ENCODE measurements around the gene OR2V2. TPM values are rescaled to one million over a fixed set of nuclear protein-coding genes. Genes with fewer than 3 reads are reported as not detected.

Gene OR2V2
- total and polyA plus RNA-seq, 4 donors: not detected

DNA sequence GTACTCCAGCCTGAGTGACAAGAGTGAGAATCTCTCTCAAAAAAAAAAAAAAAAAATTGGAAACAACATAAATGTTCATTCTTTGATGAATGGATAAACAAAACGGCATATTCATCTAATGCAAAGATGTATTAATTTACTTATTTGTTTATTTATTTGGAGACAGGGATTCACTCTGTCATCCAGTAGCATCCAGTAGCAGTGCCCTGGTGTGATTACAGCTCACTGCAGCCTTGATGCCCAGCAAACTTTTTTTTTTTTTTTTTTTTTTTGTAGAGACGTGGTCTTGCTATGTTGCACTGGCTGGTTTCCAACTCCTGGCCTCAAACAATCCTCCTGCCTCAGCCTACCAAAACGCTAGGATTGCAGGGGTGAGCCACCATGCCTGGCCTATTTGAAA lies 24.4 kb downstream of the OR2V2 start (continued):
- TF ChIP-seq, protein P1, sequence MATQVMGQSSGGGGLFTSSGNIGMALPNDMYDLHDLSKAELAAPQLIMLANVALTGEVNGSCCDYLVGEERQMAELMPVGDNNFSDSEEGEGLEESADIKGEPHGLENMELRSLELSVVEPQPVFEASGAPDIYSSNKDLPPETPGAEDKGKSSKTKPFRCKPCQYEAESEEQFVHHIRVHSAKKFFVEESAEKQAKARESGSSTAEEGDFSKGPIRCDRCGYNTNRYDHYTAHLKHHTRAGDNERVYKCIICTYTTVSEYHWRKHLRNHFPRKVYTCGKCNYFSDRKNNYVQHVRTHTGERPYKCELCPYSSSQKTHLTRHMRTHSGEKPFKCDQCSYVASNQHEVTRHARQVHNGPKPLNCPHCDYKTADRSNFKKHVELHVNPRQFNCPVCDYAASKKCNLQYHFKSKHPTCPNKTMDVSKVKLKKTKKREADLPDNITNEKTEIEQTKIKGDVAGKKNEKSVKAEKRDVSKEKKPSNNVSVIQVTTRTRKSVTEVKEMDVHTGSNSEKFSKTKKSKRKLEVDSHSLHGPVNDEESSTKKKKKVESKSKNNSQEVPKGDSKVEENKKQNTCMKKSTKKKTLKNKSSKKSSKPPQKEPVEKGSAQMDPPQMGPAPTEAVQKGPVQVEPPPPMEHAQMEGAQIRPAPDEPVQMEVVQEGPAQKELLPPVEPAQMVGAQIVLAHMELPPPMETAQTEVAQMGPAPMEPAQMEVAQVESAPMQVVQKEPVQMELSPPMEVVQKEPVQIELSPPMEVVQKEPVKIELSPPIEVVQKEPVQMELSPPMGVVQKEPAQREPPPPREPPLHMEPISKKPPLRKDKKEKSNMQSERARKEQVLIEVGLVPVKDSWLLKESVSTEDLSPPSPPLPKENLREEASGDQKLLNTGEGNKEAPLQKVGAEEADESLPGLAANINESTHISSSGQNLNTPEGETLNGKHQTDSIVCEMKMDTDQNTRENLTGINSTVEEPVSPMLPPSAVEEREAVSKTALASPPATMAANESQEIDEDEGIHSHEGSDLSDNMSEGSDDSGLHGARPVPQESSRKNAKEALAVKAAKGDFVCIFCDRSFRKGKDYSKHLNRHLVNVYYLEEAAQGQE (IDR thresholded peaks at IDR 0.05): no peak
- TF ChIP-seq JUND (IDR thresholded peaks at IDR 0.05): no peak
- no peak for TF ChIP-seq SP1 (IDR thresholded peaks at IDR 0.05)

DNA sequence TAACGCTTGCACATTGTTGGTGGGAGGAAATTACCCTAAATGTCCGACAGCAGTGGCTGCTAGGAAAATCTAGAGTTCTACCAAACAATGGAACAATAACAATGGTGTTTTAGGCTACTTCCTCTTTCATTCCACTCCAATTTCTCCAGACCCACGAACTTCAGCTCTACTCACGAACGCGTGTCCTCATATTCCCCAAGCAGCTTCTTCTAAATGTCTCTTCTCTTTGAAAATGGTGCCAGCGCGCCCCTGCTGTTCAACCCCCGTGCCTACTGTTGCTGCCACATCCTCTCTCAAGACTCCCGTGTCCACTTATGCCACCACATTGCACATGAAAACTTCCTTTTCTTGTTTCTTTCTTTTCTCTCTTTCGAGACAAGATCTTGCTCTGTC lies 25.6 kb downstream of the OR2V2 start:
- Histone ChIP-seq H3K36me3 (ENCODE audit: control insufficient read depth in 4 of 4, insufficient read depth in 3 of 4, low read depth in 1 of 4, low read length in 3 of 4) (no peaks in the 10 kb centered on the region), H3K9me3 (ENCODE audit: control insufficient read depth in 4 of 4, low read length in 3 of 4) (peaks cover 0 to 1% (median 0%) of the 10 kb centered on the region in 4 donors), H3K4me1 (ENCODE audit: control insufficient read depth in 4 of 4, insufficient read depth in 4 of 4, low read length in 3 of 4) (peaks cover 0 to 3% (median 0%) of the 10 kb centered on the region in 4 donors), H3K4me3 (ENCODE audit: low read depth in 1 of 3, low read length in 3 of 3) (no peak overlapping the region), H3K27ac (ENCODE audit: low read depth in 1 of 2, low read length in 2 of 2) (no peak overlapping the region), H3K27me3 (ENCODE audit: control insufficient read depth in 4 of 4, insufficient read depth in 4 of 4, low read length in 3 of 4) (peaks cover 4 to 19% (median 11%) of the 10 kb centered on the region in 4 donors), H3K9ac (ENCODE audit: low read depth in 1 of 2, low read length in 2 of 2) (no peak overlapping the region)
- TF ChIP-seq, protein P2, sequence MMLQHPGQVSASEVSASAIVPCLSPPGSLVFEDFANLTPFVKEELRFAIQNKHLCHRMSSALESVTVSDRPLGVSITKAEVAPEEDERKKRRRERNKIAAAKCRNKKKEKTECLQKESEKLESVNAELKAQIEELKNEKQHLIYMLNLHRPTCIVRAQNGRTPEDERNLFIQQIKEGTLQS (IDR thresholded peaks at IDR 0.05): no peak
- TF ChIP-seq TAF1 (conservative IDR thresholded peaks at IDR 0.05) (no peak), GABPA (IDR thresholded peaks at IDR 0.05 in 1 of 2, conservative IDR thresholded peaks at IDR 0.05 in 1 of 2) (no peak), JUND (IDR thresholded peaks at IDR 0.05) (no peak), HNF4G (IDR thresholded peaks at IDR 0.05) (no peak), NR2F2 (IDR thresholded peaks at IDR 0.05) (no peak), FOXA2 (IDR thresholded peaks at IDR 0.05) (no peak), YY1 (IDR thresholded peaks at IDR 0.05) (no peak), SP1 (IDR thresholded peaks at IDR 0.05) (no peak)
- TF ChIP-seq, protein P1 (IDR thresholded peaks at IDR 0.05): no peak
- TF ChIP-seq, protein P3, sequence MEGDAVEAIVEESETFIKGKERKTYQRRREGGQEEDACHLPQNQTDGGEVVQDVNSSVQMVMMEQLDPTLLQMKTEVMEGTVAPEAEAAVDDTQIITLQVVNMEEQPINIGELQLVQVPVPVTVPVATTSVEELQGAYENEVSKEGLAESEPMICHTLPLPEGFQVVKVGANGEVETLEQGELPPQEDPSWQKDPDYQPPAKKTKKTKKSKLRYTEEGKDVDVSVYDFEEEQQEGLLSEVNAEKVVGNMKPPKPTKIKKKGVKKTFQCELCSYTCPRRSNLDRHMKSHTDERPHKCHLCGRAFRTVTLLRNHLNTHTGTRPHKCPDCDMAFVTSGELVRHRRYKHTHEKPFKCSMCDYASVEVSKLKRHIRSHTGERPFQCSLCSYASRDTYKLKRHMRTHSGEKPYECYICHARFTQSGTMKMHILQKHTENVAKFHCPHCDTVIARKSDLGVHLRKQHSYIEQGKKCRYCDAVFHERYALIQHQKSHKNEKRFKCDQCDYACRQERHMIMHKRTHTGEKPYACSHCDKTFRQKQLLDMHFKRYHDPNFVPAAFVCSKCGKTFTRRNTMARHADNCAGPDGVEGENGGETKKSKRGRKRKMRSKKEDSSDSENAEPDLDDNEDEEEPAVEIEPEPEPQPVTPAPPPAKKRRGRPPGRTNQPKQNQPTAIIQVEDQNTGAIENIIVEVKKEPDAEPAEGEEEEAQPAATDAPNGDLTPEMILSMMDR (IDR thresholded peaks at IDR 0.05; ENCODE audit: low read depth, low read length, missing input control): no peak
- 16% methylated on average over 11 of the region's 11 CpGs for WGBS
- DNase-seq (ENCODE audit: low spot score): no peak

Data from liver (tissue), 9 donors.